ENCODE data around the gene RBM15.
A peak's percentile ranks its signal among the peaks of the same experiment; 100 is the strongest.

RBM15 gene

GRCh38 chr1:110321846-110322245 lies 17.3 kb upstream of the RBM15 start:
- no peak for DNase-seq

DNA sequence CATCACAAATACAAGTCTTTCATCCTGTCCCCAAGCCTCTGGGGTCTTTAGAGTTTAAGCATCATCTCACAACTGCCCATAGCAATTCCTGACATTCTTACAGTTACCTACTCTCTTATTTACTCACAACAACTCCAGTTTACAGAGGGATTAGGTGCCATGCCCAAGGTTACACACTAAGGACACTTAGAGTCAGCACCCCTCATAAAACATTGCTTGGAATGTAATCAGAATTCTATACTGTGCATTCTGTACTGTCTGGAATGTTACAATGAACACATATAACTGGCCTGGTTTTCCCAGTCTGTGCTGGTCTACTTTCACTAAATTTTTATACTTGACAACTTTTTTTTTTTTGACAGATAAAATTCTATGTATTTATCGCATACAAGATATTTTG lies 14.5 kb upstream of the RBM15 start:
- DNase-seq, result no peak

- no peak for DNase-seq
Measured at GRCh38 chr1:110326826-110327225, 12.4 kb upstream of the RBM15 start.

DNA sequence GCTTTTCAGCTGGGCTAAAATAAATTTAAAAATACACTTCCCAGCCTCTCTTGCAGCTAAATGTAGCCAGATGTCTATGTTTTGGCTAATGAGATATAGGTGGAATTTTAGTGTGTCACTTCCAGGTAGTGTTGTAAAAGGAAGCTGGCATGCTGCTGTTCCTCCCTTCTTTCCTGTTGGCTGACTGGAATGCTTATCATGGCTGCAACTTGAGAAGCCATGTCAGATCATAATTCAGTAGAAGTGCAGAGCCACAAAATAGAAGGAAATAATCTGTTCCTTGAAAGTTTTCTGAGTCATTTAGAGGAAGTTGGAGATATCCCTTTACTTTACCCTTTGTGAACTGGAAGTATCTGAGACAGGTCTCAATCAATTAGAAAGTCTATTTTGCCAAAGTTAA lies 10.9 kb upstream of the RBM15 start:
- DNase-seq, result no peak

DNA sequence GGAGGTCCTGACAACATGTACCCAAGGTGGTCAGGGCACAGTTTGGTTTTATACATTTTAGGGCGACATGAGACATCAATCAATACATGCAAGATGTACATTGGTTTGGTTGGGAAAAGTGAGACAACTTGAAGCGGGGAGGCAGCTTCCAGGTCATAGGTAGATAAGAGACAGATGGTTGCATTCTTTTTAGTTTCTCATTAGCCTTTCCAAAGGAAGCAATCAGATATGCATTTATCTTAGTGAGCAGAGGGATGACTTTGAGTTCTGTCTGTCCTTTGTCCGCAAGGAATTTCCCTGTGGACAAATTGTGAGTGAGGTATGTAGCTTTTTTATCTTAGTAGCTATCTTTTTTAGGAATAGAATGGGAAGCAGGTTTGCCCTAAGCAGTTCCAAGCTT lies 10.5 kb upstream of the RBM15 start:
- DNase-seq, result no peak

GRCh38 chr1:110335265-110335664 lies 3.9 kb upstream of the RBM15 start:
- no peak for DNase-seq

DNA sequence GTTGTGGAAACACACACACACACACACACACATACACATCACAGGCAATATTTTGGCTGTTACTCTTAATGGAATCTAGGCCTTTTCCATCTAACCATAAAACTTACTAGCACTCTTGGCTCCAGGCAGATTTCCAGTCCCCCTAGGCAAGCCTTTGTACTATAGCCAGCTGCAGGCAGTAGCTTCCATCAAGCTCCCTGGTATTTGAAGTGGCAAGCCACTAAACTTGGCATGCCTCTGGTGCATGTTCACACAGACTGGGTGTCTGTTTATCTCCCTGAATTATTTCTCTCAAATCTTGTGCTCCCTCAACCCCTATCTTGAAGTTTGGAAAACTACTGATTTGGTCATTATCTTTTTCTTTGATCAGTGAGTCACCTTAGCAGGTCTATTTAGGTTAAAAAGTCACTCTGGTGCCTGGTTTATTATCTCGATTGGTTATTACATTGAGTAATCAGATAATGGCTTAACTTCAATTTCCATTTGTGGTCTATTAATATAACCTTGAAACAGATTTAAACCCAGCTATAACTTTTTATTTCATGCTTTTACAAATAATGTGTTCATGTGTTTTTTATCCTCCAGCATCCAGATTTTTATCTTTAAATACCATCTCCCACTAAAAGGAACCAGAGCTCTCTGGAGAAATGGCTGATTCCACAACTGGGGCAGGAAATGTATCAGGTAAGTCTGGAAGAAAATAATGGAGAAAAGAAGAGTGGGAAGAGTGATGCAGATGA lies 2.7 kb upstream of the RBM15 start:
- DNase-seq, result no peak

DNA sequence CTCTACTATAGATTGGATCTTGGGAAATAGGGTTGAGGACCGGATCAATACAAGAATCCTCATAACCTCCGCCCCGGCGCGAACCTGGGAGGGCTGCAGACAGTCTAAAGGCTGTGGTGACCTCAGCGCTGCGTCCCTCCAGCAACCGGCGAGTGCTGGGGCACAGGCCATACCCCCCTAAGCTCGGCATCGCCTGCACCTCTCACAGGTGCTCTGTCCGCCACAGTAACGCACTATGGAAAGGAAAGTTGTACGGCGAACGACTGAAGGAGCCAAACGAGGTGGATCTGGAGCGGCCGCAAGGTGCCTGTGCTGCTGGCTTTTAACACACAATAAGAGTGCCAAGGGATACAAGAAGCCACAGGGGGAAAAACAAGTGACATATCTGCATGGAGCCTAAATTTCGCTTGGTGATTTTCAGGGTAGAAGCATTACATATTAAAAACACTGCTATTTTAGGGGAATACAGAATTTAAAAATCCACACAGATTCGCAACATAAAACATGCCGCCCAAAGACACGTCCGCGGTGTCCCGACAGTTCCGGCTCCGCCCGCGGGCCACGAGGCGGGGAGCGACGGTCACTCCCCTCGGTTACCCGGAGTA lies 1.4 kb upstream of the RBM15 start:
- DNase-seq, result peak; percentile 53

- peak; percentile 93 for DNase-seq
Measured at GRCh38 chr1:110338309-110338885, 780 bp upstream of the RBM15 start.

GRCh38 chr1:110339407-110340206 lies 430 bp downstream of the RBM15 start:
- DNase-seq, result peak; percentile 73

GRCh38 chr1:110340207-110340468 lies 961 bp downstream of the RBM15 start:
- peak; percentile 24 for DNase-seq

- DNase-seq, result no peak
Measured at GRCh38 chr1:110341146-110341871, 2.1 kb downstream of the RBM15 start.

GRCh38 chr1:110341872-110342331 lies 2.7 kb downstream of the RBM15 start:
- no peak for DNase-seq

DNA sequence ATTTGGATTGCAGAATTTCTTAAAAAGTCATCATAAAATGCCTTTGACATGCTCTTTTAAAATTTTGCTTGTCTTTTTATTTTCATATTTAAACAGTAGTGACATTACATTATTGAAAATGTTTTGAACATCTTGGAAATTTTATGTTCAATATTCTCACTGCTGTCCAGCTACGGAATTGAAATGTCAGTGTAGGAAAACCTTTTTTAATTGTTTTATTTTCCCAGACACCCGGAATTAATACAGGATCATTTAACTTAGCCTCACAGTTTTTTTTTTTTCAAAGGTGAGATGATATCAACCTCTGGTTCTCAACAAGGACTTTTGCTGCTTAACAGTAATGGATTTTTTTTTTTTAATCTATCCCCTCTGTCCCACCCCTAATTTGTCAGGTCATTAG lies 4.1 kb downstream of the RBM15 start:
- no peak for DNase-seq

- DNase-seq, result no peak
Measured at GRCh38 chr1:110344152-110344551, 5.0 kb downstream of the RBM15 start.

DNA sequence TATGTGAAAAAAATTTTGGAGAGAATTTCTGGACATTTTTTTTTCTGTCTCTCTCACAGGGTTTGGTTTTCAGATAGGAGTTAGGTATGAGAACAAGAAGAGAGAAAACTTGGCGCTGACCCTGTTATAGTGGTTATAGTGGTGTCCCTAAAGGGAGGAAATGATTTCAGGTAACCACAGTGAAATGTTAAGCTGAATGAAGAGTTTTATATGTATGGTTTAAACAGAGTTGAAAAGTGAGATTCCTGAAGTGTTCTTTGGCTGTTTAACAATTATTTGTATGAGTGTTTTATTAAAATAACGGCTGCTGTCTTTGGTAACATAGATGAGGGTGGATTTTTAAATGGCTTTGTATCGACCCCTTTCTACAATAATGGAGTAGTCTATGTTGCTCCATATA lies 6.3 kb downstream of the RBM15 start:
- no peak for DNase-seq

DNA sequence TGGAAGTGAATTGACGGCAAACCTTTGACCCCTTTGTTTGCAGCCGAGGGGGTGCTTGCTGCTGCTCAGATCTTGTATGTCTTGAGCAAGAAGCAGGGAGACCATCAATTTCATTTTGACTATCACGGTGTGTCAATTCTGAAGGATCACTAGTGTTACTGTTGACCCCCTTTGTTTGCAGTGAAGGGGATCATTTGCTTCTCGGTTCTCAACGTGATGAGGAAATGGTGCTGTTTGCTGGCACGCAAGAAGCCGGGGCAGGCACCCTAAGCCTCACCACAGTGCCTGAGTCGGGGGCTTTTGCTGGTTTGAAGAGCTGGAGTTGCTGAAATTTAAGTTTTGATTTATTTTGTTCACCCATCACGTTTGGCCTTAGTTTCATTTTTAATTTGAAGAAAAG lies 7.5 kb downstream of the RBM15 start:
- DNase-seq, result no peak

DNA sequence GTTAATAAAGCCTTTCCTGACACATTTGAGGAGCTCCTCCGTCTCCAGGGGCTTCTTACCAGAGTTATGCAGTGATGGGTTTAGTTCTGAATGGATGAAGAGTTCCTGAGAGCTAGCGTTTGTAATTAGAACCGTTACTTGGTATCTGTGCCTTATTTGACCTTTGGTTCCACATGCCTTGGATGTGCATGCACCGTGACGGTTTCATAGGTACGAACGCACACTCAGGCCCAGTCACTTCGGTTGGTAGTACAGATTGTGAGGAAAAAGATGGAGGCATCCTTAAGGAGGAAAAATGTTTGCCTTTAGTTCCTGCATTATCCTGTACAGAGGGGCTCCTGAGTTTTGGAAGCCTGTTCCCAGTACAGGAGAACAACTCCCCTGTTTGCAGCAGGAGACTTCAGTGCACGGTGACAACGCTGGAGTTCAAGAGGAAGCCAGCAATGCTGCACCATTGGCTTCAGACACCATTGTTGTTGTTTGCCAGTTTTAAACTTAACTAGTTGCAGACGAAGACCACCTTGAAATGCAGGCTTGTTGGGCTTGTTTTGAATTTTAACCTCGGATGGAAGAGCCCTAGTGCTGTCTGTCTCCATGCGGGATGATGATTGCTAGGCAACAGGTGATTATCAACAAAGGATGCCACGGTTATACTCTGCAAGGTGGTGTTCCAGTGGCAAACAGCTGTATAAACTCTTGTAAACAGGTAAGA lies 8.2 kb downstream of the RBM15 start:
- DNase-seq, result no peak

- no peak for DNase-seq
Measured at GRCh38 chr1:110348050-110348449, 8.9 kb downstream of the RBM15 start.

DNA sequence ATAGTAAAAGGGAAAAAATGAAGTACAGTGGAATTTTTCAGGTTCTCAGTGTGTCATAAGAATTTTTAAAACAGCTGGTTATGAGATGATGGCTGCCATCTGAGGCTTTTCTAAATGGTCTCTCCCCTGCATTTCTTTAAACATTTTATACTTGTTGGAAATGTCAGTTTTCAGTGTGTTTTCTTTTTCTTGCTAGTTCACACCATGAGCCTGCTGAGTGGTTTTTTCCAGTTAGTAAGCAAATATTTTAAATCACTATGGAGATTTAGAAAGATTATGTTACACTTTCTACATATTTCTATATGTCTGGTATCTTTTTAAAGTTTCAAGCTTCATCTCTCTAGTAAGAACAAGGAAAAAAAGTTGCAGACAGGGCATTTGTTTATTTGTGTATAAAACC lies 9.6 kb downstream of the RBM15 start:
- no peak for DNase-seq

DNA sequence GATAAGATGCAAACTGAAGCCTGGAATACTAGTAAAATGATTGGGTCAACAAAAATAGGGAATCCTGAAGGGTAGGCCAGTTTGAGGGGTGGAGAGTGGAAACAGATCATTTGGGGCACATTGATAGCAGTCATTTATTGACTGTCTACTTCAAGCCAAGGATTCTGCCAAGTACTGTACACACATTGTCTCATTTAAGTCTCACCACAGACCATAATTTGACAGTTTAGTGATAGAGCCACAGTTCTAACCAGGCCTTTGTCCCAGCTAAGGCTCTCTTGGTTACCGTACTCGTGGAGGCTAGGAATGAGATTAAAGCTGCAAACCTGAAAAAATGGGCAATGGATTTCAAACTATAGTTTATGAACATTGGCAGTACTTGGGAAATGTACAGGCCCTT lies 11.2 kb downstream of the RBM15 start:
- no peak for DNase-seq

GRCh38 chr1:110355321-110355720 lies 16.1 kb downstream of the RBM15 start:
- DNase-seq, result no peak

- DNase-seq, result no peak
Measured at GRCh38 chr1:110356379-110356778, 17.2 kb downstream of the RBM15 start.

Measured in activated CD4-positive, alpha-beta T cell treated with anti-CD3 and anti-CD28 coated beads, Interleukin-2, Interleukin-6, amounts not matched to agents 100 ng/mL and 50 ng/mL, durations not matched to agents 16 hours and 8 hours (primary cell).